GM18508 (cell line): Measurements from ENCODE around the gene SLC38A5.
"Not testable (repeated sequence)": the region's sequence is repeated elsewhere in the genome, so short reads cannot be mapped to it uniquely, and the experiment has no call there.

Experiments
- ATAC-seq: cut with Tn5 transposase; IDR thresholded peaks from one replicate; pipeline ENCODE4 v1.9.1; 2021; ENCODE audit warnings: moderate number of reproducible peaks; ENCODE audit not compliant: insufficient read depth, unreplicated experiment

The SLC38A5 gene

GRCh38 chrX:48470110-48470832, at the start of gene SLC38A5:
Gene SLC38A5, minus strand, starts transcription at chrX:48470260. Its CDS starts 2,336 bp downstream, at chrX:48467924.
- ATAC-seq: no peak

GRCh38 chrX:48519481-48519880, 49.4 kb upstream of the SLC38A5 start:
- not testable (repeated sequence) for ATAC-seq

GRCh38 chrX:48516987-48517386, 46.9 kb upstream of the SLC38A5 start:
- no peak for ATAC-seq

- no peak for ATAC-seq
These were observed 46.2 kb upstream of the SLC38A5 start for GRCh38 chrX:48516285-48516684.

- ATAC-seq: no peak
These were observed 45.8 kb upstream of the SLC38A5 start for GRCh38 chrX:48515842-48516241.

- no peak for ATAC-seq
These were observed 44.9 kb upstream of the SLC38A5 start for GRCh38 chrX:48514868-48515460.

GRCh38 chrX:48514126-48514806, 44.2 kb upstream of the SLC38A5 start:
- no peak for ATAC-seq

GRCh38 chrX:48513670-48514069, 43.6 kb upstream of the SLC38A5 start:
- ATAC-seq: no peak

- no peak for ATAC-seq
These were observed 42.4 kb upstream of the SLC38A5 start for GRCh38 chrX:48512371-48512935.

GRCh38 chrX:48511560-48511959, 41.5 kb upstream of the SLC38A5 start:
- no peak for ATAC-seq

- no peak for ATAC-seq
These were observed 39.6 kb upstream of the SLC38A5 start for GRCh38 chrX:48509619-48510018.

- no peak for ATAC-seq
These were observed 39.2 kb upstream of the SLC38A5 start for GRCh38 chrX:48509245-48509590.

- ATAC-seq: no peak
These were observed 38.6 kb upstream of the SLC38A5 start, which contains the start of gene PORCN for GRCh38 chrX:48508400-48509244. Gene PORCN, plus strand, starts transcription at chrX:48508992. Its CDS starts 829 bp downstream, at chrX:48509821.

GRCh38 chrX:48507246-48507645, 37.2 kb upstream of the SLC38A5 start:
- no peak for ATAC-seq

- no peak for ATAC-seq
These were observed 35.4 kb upstream of the SLC38A5 start for GRCh38 chrX:48505481-48505880.

GRCh38 chrX:48504261-48504660, 34.2 kb upstream of the SLC38A5 start:
- no peak for ATAC-seq

GRCh38 chrX:48498374-48498809, 28.3 kb upstream of the SLC38A5 start:
- ATAC-seq: no peak

- no peak for ATAC-seq
These were observed 27.8 kb upstream of the SLC38A5 start for GRCh38 chrX:48497871-48498270.

GRCh38 chrX:48496660-48497059, 26.6 kb upstream of the SLC38A5 start:
- no peak for ATAC-seq

- ATAC-seq: no peak
These were observed 23.9 kb upstream of the SLC38A5 start for GRCh38 chrX:48493890-48494364.
